Measurements from ENCODE around the gene KIF5B.
A peak's percentile ranks its signal among the peaks of the same experiment; 100 is the strongest.
"Not testable (repeated sequence)": the region's sequence is repeated elsewhere in the genome, so short reads cannot be mapped to it uniquely, and the experiment has no call there.

The KIF5B gene

DNA sequence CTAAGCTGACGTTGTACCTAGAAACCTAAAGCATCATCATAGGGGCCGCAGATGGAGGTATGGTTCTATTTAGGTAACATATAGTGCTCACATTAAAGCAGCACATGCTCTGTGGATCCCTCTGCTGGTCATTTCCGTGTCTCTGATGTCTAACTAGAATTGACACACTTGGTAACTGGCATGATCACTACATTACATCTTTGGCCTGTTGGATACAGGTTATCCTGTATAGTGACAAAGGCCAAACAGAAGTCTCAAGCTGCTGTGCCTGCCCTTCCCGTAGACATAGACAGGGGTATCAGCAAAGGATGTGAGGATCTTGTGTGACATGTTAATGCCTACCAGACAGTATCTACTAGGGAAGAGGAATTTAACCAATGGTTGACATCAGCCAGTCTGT, 51.2 kb downstream of the KIF5B start:
- peak; percentile 4 for DNase-seq

DNA sequence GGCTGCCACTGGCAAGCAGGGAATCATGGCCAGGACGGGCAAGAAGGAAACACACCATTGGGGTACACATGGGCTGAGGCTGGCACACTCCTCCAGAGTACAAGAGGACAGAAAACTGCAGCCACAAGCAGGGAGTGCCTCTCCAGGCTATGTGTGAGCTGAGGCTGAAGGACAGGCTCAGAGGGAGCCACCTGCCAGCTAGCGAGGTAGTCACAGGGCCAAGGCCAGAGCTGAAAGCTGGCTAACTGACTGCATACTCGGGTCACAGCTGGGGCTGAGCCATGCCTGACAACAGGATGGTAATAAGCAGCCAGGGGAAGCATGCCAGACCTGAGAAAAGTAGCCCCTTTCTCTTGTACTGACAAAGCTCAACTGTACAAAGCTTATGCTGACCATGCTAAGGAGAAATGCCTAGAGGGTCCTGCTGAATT, 52.0 kb downstream of the KIF5B start:
- DNase-seq = no peak

DNA sequence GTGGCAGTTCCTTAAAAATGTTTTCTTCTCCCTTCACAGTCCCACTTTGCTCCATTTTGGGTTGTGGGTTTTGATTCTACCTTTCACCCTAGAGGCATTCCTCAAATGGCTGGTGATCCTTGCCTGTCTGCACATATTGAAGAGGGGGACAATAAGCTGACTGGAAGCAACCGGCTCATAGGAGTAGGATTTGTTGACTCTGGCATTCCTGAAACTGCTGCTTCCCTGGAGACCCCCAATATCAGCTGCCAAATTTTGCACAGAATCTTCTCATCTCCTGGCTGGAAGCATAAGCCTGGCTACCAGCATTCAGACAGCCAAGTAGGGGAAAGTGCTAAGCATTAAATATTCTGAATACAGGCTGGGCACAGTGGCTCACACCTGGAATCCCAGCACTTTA, 53.7 kb downstream of the KIF5B start:
- no peak for DNase-seq

DNA sequence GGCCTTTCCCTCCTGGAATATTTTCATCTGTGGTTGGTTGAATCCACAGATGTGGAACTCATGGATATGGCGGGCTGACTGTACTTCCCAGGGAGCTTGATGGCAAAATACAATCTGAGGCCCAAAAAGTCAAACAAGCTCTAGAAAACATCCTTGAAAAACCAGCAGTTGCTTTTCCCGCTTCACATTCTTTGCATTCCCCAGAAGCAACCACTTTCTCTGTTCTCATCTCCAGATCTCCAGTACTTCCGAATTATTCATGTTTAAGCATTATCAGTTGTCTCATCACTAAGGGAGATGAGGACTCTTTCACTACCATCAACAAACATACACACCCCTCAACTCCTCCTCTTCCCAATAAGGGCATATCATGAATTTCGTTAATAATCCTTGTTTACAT, 55.3 kb downstream of the KIF5B start:
- DNase-seq = no peak

DNA sequence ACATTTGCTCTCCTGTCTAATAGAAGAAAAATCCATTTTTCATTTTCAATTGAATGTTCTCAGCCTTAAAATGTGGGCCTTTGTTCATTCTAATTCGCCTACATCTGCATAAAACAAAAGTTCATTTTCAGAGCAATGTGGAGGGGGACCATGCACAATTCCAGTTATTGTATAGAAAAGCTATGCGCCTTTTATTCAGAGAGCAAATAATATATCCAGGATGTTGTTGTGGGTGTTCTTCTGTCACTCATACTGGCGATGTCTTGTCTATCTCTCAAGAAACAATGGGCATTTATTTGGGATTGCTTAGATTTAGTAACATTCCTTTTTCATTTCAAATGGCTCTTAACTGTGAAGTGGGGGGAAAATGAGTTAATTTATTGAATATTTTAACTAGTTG, 56.4 kb downstream of the KIF5B start:
- no peak for DNase-seq

DNA sequence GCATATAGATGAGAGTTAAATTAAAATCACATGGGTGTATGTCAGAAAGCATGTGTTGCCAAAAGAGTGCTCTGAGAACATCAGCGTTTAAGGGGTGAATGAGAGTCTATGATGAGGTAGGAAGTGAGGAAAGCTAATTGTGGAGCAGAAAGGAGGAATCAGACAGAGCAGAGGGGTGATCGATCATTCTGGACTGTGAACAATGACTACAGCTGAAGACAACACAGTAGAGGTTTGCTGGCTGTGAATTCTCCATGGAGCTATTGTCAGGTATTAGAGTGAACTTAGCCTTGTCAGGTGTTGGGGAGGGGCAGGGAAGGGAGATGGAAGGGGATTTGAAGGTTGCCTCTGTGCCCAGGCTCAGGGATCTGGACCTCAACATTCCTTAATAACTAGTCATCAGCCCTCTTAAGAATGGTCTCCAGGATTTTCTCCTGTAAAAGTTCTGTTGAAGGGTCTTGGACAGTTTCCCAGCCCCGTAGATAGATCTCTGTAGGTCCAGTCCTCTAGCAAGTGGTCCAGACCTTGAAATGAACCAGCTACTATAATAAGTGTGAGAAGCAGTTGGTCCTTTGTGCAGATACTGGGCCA, 57.1 kb downstream of the KIF5B start:
- DNase-seq = no peak

DNA sequence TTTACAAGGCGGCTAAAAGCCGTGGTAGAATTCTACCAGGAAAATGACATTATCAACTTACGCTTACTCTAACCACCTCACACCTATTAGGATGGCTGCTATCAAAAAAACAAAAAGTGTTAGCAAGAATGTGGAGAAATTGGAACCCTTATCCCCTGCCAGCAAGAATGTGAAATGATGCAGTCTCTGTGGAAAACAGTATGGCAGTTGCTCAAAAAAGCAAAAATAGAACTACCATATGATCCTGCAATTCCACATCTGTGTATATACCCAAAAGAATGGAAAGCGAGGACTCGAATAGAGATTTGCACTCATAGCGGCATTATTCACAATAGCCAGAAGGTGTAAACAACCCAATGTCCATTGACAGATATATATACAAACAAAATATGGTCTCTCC, 61.3 kb downstream of the KIF5B start:
- DNase-seq = no peak

DNA sequence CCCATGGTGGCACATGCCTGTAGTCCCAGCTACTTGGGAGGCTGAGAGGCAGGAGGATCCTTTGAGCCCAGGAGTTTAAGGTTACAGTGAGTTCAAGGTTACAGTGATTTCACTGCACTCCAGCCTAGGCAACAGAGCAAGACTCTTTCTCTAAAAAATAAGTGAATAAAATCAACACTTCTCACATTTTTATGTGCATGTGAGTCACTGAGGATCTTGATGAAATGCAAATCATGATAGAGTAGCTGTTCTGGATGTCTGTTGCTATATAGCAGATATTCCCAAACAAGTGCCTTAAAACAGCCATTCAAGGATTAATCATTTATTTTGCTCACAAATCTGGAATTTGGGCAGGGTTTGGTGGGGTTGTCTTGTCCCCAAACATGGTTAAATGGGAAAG, 65.3 kb downstream of the KIF5B start:
- no peak for DNase-seq

DNA sequence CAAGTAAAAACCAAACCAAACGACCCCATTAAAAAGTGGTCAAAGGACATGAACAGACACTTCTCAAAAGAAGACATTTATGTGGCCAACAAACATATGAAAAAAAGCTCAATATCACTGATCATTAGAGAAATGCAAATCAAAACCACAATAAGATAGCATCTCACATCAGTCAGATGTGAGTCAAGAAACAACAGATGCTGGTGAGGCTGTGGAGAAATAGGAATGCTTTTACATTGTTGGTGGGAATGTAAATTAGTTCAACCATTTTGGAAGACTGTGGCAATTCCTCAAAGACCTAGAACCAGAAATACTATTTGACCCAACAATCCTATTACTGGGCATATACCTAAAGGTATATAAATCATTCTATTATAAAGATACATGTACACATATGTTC, 68.4 kb downstream of the KIF5B start:
- DNase-seq = not testable (repeated sequence)

DNA sequence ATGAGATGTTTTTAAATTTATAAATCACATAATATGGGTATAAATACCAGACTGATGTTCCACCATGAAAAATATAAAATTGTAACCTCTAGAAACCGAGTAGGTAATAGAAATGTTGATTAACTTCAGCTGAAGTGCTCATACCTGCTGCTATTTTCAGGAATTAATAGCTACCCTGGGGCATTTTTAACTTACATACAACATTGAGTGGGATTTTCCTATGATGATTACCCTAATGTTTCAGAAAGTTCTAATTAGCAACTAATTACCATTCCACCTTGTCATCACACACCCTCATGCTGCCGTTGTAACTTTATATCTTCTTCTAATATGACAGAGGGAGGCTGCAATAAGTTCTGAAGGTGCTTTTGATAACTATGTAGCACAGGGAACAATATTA, 74.1 kb downstream of the KIF5B start:
- no peak for DNase-seq

DNA sequence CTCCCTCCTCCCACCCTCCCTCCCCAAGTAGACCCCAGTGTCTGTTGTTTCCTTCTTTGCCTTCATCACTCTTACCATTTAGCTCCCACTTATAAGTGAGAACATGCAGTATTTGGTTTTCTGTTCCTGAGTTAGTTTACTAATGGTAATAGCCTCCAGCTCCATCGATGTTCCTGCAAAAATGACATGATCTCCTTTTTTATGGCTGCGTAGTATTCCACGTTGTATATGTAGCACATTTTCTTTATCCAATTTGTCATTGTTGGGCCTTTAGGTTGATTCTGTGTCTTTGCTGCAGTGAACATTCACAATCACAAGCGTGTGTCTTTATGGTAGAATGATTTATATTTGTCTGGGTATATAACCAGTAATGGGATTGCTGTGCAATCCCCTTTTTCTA, 75.8 kb downstream of the KIF5B start:
- no peak for DNase-seq

DNA sequence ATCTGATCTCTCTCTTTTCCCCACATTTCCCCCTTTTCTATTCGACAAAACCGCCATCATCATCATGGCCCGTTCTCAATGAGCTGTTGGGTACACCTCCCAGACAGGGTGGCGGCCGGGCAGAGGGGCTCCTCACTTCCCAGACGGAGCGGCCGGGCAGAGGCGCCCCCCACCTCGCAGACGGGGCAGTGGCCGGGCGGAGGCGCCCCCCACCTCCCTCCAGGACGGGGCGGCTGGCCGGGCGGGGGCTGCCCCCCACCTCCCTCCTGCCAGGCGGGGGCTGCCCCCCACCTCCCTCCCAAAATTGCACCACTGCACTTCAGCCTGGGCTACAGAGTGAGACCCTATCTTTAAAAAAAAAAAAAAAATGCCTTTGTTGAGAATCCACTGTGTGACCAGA, 77.2 kb downstream of the KIF5B start:
- DNase-seq = not testable (repeated sequence)

DNA sequence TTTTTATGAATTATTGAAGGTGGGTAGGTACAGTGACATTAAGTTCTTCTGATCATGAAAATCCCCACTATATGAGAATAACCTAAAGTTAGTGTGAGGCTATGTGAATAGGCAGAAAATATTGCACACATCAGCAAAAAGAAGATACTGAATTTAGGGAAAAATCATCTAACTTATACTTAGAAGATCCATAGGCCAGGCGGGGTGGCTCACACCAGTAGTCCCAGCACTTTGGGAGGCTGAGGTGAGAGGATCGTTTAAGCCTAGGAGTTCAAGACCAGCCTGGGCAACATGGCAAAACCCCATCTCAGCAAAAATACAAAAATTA, 78.1 kb downstream of the KIF5B start:
- DNase-seq = no peak

DNA sequence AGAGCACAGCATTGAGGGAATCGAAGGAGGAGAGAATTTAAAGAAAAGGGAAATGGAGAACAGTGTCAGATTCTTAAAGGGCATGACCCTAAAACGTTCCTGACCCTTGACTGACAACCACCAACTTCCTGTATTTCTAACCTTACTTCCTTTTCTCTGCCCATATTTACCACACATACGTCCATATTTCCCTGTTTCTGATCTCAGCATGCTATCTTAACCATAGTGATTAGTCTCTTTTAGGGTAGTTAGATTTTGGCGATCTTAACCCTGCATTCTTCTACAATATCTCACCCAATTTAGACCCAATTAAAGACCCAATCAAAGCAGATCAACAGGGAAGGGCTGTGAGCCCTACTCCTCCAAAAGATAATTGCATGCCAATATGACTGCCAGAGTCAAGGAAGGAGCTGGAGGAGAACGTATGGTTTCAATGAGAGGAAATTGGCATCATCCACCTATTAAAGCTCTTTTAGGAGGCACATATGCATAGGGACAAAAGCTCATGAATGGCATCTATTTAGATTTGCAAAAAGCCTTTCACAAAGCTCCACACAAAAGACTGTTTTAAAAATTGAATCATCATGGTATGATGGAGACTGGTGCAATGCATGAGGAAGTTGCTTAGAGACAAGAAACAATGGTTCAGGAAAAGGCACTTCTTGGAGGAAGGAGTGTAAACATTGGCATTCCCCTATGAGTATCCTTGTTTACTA, 78.6 kb downstream of the KIF5B start:
- DNase-seq = no peak

DNA sequence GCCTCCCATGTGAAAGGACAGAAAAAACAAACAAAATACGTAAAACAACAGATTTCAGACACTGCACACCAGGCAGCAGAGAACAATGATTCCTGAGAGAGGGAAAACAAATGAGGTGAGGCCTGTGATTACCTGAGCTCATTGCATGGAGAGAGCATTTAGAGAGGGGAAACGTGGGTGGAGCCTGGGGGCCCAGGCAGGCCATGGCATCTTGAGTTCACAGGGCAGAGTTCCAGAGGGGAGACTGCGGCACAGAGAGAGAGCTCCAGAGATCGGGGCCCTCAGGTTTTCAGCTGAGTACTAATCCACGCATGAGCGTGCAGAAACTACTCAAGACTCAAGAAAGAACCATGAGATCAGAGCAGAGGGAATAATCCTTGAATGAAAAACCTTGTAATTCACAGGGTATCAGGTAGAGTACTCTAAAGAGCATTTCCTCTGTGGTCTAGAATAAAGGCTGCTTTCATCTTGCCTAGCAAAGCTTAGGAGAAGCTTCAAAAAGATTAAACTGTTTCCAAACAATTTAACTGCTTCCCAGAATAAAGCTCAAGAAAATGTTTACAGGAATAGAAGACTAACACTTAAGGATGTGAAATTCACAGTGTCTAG, 81.0 kb downstream of the KIF5B start:
- no peak for DNase-seq

DNA sequence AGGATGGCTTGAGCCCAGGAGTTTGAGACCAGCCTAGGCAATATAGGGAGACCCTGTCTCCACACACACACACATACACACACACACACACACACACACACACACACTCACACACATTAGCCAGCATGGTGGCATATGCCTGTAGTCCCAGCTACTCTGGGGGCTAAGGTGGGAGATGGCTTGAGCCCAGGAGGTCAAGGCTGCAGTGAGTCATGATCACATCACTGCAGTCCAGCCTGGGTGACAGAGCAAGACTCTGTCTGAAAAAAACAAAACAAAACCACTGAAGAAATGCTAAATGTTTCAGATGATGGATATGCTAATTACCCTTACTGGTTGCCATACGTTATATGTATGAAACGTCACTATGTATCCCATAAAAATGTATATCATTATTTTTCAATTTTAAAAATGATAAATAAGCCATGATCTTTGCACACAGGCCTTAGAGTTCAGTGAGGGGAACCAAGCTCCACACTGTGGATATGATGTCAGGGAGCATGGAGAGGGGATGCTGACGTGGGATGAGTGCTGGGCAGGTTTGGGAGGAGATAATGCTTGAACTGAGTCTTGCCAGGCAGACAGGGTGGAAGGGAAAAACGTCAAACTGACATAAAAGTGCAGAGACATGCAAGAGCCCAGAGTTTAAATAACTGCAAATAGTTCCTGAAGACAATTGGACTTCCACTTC, 81.6 kb downstream of the KIF5B start:
- no peak for DNase-seq

DNA sequence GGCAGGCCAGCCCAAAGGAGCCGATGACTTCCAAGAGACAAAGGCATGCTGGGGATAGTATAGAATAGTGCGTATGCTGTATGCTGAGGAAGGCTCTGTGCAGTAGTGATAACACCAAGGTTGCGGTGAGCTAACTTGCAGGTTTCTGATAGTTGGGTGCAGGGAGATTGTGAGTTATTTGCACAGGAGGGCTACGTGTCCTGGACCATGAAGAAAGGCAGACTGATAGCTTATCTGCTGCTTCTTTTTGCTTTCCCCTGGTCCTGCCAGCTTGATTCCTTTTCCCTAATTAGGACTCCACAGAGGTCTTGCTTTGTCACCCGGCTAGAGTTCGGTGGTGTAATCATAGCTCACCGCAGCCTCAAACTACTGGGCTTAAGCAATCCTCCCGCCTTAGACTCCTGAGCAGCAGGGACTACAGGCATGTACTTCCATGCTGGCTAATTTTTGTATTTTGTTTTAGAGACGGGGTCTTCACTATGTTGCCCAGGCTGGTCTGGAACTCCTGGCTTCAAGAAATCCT, 83.6 kb downstream of the KIF5B start:
- DNase-seq = no peak

DNA sequence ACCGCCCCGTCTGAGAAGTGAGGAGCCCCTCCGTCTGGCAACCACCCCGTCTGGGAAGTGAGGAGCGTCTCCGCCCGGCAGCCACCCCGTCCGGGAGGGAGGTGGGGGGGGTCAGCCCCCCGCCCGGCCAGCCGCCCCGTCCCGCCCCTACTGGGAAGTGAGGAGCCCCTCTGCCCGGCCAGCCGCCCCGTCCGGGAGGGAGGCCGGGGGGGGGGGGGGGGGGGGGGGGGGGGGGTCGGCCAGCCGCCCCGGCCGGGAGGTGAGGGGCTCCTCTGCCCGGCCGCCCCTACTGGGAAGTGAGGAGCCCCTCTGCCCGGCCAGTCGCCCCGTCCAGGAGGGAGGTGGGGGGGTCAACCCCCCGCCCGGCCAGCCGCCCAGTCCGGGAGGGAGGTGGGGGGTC, 86.4 kb downstream of the KIF5B start:
- DNase-seq = not testable (repeated sequence)

DNA sequence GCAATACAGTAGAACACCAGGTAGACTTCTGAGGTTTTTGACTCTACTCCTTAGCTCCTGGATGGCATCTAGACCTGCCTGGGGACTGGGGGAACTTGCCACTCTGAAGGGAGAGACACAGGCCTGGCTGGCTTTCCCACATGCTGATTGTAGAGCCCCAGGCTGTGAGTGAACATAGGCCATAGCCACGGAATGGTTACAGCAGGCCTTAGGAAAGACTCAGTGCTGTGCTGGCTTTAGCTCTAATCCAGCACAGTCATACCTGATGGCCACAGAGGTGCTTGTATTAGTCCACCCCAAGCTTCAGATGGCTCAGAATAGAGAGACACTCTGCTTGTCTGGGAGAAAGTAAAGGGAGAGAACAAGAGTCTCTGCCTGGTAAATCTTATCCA, 92.6 kb downstream of the KIF5B start:
- no peak for DNase-seq

DNA sequence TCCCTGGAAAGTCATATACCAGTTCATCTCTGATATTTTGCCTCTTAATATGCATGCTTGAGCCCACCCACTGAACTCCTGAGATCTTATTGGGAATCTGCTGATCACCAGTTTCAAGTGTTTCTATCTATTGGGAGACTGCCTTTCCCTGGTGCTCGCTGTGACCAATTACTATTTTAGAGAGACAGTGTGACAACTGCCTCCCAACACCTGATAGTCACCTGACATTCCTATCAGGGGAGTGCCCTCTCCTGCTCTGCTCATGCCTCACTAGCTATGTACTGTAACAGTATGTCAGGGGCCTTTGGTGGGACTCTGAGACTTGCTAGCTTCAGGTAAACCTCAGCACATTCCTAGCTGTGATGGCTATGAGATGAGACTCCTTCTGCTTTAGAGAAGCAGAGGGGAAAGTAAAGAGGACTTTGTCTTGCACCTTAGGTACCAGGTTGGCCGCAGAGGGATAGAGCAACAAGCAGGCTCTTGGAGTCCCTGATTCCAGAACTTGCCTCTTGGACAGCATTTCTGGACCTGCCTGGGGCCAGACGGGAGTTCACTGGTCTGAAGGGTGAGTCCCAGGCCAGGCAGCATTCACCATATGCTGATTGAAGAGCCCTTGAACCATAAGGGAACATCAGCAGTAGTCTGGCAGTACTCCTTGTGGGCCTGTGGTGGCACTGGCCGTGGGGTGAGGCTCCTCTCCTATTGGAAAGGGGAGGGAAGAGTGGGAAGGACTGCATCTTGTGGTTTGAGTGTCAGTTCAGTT, 93.2 kb downstream of the KIF5B start:
- no peak for DNase-seq

DNA sequence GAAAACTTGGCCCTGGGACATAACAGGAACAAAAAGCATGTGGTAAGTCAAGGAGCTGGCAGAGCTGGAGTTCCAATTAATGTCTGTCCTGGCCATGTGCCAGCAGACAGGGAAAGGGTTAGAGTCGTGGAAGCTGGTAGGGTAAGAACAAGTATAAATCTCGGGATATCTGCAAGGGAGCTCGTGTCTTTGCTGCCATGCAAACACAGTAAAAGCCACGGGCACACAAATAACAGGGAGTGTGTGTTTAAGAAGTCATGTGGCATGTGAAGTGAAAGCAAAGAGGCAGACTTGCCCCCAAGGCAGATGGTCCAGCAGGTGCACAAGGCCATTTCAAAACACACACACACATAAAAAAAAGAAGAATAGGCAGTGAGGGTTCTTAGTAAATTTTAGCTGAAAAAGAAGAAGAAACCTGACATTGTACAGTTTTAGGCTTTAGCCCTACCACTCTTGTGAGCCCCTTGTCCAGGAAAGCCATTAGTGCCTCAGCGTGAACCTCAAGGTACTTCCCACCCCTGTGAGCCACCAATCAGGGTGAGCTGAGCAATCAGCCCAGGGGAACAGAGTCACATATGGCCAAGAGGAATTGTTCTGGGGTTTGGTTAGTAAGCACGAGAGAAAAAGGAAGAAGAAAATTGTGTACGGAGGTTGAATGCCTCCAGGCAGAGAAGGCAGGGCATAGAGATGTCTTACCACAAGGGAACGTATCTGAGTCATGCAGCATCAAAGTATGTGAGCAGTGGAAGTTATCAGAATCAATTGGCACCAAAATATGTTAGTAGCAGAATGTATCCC, 94.7 kb downstream of the KIF5B start:
- no peak for DNase-seq

All from effector CD8-positive, alpha-beta T cell (primary cell).